Testis (tissue), 3 donors: ENCODE data around the gene LRRC27. TPM values are rescaled to one million over a fixed set of nuclear protein-coding genes. Genes with fewer than 3 reads are reported as not detected.

ENCODE experiments used
- DNase-seq: peaks from one replicate; pipeline ENCODE4 v3.0.0-alpha.2; 2019
- H3K27ac ChIP-seq, 2 donors: fragments of 200-600 bp; sonication (generic); one replicate each; pipeline ENCODE4 v1.5.1; 2019
- H3K27me3 ChIP-seq: fragments of 200-600 bp; sonication (generic); one replicate; pipeline ENCODE4 v1.5.1; 2019
- H3K36me3 ChIP-seq: fragments of 200-600 bp; sonication (generic); one replicate; pipeline ENCODE4 v1.5.1; 2017; ENCODE audit warnings: low read depth; ENCODE audit errors: missing control alignments
- H3K4me1 ChIP-seq: fragments of 200-600 bp; sonication (generic); one replicate; pipeline ENCODE4 v1.5.1; 2019
- H3K4me3 ChIP-seq, 2 donors: fragments of 200-600 bp; sonication (generic); one replicate each; pipeline ENCODE4 v1.5.1; 2017 to 2019
- H3K9me3 ChIP-seq: fragments of 200-600 bp; sonication (generic); one replicate; pipeline ENCODE4 v1.5.1; 2017
- CTCF ChIP-seq, 3 experiments: fragments of 450-650 bp in 2 of 3; fragments of 200-600 bp in 1 of 3; sonication (generic) in 1 of 3; IDR thresholded peaks; one replicate each; pipeline ENCODE4 v1.5.1; 2016 to 2019; ENCODE audit warnings: antibody characterized with exemption in 3 of 3, mild to moderate bottlenecking in 2 of 3, moderate library complexity in 1 of 3
- POLR2A ChIP-seq: fragments of 450-650 bp; IDR thresholded peaks from one replicate; pipeline ENCODE4 v1.6.1; 2017; ENCODE audit warnings: antibody characterized with exemption, mild to moderate bottlenecking, moderate library complexity
- WGBS, 2 donors: methylation state at CpG; one replicate each; pipeline ENCODE4 v1.1.5; 2018; 5-methylcytosine and 5-hydroxymethylcytosine counted together
- intact Hi-C: fragments of 100-400 bp; cut with DNase I; formaldehyde crosslinking; loops from one replicate; pipeline ENCODE4 v1.15.1; 2023; ENCODE audit warnings: low total_unique reads
- polyA plus RNA-seq: library from polyadenylated mRNA; stranded (reverse); fragments of 350-450 nt; fragmentation: Illumina TruSeq; extraction: RNeasy Lipid Tissue Mini Kit (QIAGEN cat#74804); gene quantifications from one replicate; pipeline ENCODE4 v1.2.3, GENCODE V29; 2014; ENCODE audit warnings: low read depth, low replicate concordance; ENCODE audit not compliant: insufficient read depth
- total RNA-seq, 2 donors: library from RNA; depleted of rRNA; stranded (reverse); fragments of >200 nt; gene quantifications; one replicate each; pipeline ENCODE4 v1.2.3, GENCODE V29; 2016

The LRRC27 gene
- total and polyA plus RNA-seq, 3 donors from 2014 or later, result 49.4 to 164 (median 110) TPM

GRCh38 chr10:132397036-132397541, 65.1 kb downstream of the LRRC27 start, which contains the start of gene PWWP2B:
Gene PWWP2B (plus strand): TSS chr10:132397200. CDS start chr10:132397227, 27 bp downstream.
- no peak for DNase-seq
- no peaks in the 10 kb centered on the region for H3K9me3 ChIP-seq
- 0% methylated on average over 34 of the region's 86 CpGs; no CpG with 5 or more reads in 1 of the 2 donors for WGBS, 2 donors

GRCh38 chr10:132397671-132398565, 65.9 kb downstream of the LRRC27 start:
- peak overlapping the region; percentile 72 to 91 for H3K27ac ChIP-seq
- no peaks in the 10 kb centered on the region for H3K27me3 ChIP-seq
- intact Hi-C loops, result no loop called here
- peak overlapping the region; percentile 71 to 79 for H3K4me3 ChIP-seq
- DNase-seq, result peak; percentile 73
- no peaks in the 10 kb centered on the region for H3K36me3 ChIP-seq
- WGBS, 2 donors, result 19 to 27% methylated on average over 17 to 39 of the region's 40 CpGs
- TF ChIP-seq CTCF (IDR thresholded peaks at IDR 0.05) (no peak), POLR2A (no peak)
- H3K9me3 ChIP-seq, result no peaks in the 10 kb centered on the region
- peaks cover 19% of the 10 kb centered on the region for H3K4me1 ChIP-seq

More at GRCh38 chr10:132397036-132397541, 65.1 kb downstream of the LRRC27 start, which contains the start of gene PWWP2B:
- Histone ChIP-seq H3K27ac (peak within 1 kb of the TSS; percentile 89 to 95), H3K4me1 (peaks cover 19% of the 10 kb centered on the region), H3K36me3 (no peaks in the 10 kb centered on the region), H3K4me3 (peak within 1 kb of the TSS; percentile 71 to 79), H3K27me3 (no peaks in the 10 kb centered on the region)
- TF ChIP-seq POLR2A, result no peak
- TF ChIP-seq CTCF (IDR thresholded peaks at IDR 0.05), result no peak
- intact Hi-C loops, result no loop called here

- Histone ChIP-seq H3K4me3 (no peak overlapping the region), H3K36me3 (no peaks in the 10 kb centered on the region), H3K27me3 (no peaks in the 10 kb centered on the region), H3K9me3 (no peaks in the 10 kb centered on the region), H3K4me1 (peaks cover 19% of the 10 kb centered on the region), H3K27ac (no peak overlapping the region)
- TF ChIP-seq CTCF (IDR thresholded peaks at IDR 0.05) (no peak), POLR2A (no peak)
- DNase-seq, result no peak
- 71 to 89% methylated on average over 5 to 13 of the region's 13 CpGs for WGBS, 2 donors
- intact Hi-C loops, result no loop called here
Measured at GRCh38 chr10:132398566-132398991, 66.6 kb downstream of the LRRC27 start.

- H3K27ac ChIP-seq, result no peak overlapping the region
- H3K4me1 ChIP-seq, result peaks cover 19% of the 10 kb centered on the region
Measured at GRCh38 chr10:132399117-132400035, 67.4 kb downstream of the LRRC27 start.

More at GRCh38 chr10:132399117-132400035, 67.4 kb downstream of the LRRC27 start:
- Histone ChIP-seq H3K4me3 (no peak overlapping the region), H3K36me3 (no peaks in the 10 kb centered on the region), H3K27me3 (no peaks in the 10 kb centered on the region), H3K9me3 (no peaks in the 10 kb centered on the region)
- 92 to 93% methylated on average over 12 to 27 of the region's 27 CpGs for WGBS, 2 donors
- no peak for TF ChIP-seq POLR2A
- TF ChIP-seq CTCF (IDR thresholded peaks at IDR 0.05), result no peak
- intact Hi-C loops, result no loop called here
- DNase-seq, result no peak
